ENCODE results near the gene CDHR5.

The CDHR5 gene

DNA sequence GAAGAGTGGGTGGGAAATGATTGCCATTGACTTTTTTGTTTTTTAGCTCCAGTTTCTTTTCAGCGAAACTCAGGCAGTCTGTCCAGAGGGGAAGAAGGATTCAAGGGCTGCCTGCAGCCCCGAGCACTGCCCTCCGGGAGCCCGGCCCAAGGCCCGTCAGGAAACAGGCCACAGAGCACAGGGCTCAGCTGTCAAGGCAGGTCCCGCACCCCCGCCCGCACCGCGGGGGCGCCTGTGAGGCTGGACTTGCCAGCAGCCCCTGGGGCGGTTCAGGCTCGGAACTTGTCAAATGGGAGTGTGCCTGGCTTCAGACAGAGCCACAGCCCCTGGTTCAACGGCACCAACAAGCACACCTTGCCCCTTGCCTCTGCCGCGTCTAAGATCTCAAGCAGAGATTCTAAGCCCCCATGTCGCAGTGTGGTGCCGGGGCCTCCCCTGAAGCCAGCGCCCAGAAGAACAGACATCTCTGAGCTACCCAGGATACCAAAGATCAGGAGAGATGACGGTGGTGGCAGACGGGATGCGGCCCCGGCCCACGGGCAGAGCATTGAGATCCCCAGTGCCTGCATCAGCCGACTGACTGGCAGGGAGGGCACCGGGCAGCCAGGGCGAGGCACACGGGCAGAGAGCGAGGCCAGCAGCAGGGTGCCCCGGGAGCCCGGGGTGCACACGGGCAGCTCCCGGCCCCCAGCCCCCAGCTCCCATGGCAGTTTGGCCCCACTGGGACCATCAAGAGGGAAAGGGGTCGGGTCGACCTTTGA lies 17.6 kb downstream of the CDHR5 start:
- no peak overlapping the region for H3K4me3 ChIP-seq (replicated peaks; ENCODE audit: low read depth, low read length)
- DNase-seq (ENCODE audit: extremely low read depth, insufficient read length): no peak
- TF ChIP-seq, protein P1, sequence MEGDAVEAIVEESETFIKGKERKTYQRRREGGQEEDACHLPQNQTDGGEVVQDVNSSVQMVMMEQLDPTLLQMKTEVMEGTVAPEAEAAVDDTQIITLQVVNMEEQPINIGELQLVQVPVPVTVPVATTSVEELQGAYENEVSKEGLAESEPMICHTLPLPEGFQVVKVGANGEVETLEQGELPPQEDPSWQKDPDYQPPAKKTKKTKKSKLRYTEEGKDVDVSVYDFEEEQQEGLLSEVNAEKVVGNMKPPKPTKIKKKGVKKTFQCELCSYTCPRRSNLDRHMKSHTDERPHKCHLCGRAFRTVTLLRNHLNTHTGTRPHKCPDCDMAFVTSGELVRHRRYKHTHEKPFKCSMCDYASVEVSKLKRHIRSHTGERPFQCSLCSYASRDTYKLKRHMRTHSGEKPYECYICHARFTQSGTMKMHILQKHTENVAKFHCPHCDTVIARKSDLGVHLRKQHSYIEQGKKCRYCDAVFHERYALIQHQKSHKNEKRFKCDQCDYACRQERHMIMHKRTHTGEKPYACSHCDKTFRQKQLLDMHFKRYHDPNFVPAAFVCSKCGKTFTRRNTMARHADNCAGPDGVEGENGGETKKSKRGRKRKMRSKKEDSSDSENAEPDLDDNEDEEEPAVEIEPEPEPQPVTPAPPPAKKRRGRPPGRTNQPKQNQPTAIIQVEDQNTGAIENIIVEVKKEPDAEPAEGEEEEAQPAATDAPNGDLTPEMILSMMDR (IDR thresholded peaks at IDR 0.05; ENCODE audit: insufficient read depth, low read length, poor library complexity, severe bottlenecking): no peak

DNA sequence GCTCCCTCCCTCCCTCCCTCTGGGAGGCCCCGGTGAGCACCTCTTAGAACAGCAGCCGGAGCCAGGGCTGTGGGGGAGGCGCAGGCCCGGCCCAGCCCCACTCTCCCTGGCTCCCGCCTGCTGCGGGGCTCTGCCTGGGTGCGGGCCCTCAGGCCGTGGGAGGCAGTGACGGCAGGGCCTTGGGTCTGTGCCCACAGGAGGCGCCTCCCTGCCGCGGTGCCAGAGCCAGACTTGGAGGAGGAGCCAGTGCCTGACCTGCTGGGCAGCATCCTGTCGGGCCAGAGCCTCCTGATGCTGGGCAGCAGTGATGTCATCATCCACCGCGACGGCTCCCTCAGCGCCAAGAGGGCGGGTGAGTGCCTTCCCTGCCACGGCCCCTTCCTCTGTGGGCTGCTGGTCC lies 18.5 kb downstream of the CDHR5 start:
- no peak for DNase-seq (ENCODE audit: extremely low read depth, insufficient read length)
- Histone ChIP-seq H3K36me3 (ENCODE audit: control insufficient read depth, insufficient read depth, low read length) (peaks cover 45% of the 10 kb centered on the region), H3K4me3 (replicated peaks; ENCODE audit: low read depth, low read length) (no peak overlapping the region), H3K27me3 (replicated peaks; ENCODE audit: control insufficient read depth, insufficient read depth, low read length) (no peaks in the 10 kb centered on the region)
- TF ChIP-seq, protein P1 (IDR thresholded peaks at IDR 0.05; ENCODE audit: insufficient read depth, low read length, poor library complexity, severe bottlenecking): no peak

More for the DNA sequence above, 17.6 kb downstream of the CDHR5 start:
- H3K27me3 ChIP-seq (replicated peaks; ENCODE audit: control insufficient read depth, insufficient read depth, low read length): no peaks in the 10 kb centered on the region
- peaks cover 44% of the 10 kb centered on the region for H3K36me3 ChIP-seq (ENCODE audit: control insufficient read depth, insufficient read depth, low read length)

DNA sequence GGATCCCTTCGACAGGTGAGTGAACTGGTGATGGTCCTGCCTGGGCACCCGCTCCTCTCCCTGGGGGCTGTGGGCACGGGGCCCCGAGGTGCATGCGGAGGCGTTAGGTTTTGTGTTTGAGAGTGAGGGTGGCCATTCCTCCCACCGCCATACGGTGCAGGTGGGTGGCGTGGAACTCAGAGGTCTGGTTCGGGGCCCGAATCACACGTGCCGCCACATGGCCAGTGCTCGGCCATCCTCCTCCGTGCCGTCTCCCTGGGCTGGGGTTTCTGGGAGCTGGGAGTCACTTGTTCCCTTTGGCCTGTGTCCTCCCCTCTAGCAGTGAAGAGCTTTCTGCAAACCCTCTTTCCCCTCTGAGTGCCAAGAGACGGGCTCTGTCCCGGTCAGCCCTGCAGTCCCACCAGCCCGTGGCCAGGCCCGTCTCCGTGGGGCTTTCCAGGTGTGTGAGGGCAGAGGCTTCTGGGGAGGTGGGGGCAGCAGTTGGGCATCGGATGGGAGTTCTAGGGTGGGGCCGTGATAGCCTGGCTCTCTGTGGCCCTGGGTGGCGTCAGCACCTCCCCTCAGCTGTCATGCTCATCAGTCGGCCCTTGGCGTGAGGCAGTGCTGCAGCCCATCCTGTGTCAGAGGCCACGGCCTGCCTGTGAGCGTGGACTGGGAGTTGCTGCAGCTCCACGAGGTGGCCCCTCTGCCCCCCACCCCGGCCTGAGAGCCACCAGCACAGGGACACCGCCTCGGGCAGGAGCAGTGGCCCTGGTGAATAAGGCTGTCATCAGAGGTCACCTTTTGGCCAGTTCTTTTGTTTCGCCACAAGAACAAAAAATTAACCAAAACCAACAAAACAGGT lies 19.2 kb downstream of the CDHR5 start:
- TF ChIP-seq, protein P1 (IDR thresholded peaks at IDR 0.05; ENCODE audit: insufficient read depth, low read length, poor library complexity, severe bottlenecking): no peak
- no peak for DNase-seq (ENCODE audit: extremely low read depth, insufficient read length)
- Histone ChIP-seq H3K27me3 (replicated peaks; ENCODE audit: control insufficient read depth, insufficient read depth, low read length) (no peaks in the 10 kb centered on the region), H3K4me3 (replicated peaks; ENCODE audit: low read depth, low read length) (no peak overlapping the region), H3K36me3 (ENCODE audit: control insufficient read depth, insufficient read depth, low read length) (peaks cover 38% of the 10 kb centered on the region)

DNA sequence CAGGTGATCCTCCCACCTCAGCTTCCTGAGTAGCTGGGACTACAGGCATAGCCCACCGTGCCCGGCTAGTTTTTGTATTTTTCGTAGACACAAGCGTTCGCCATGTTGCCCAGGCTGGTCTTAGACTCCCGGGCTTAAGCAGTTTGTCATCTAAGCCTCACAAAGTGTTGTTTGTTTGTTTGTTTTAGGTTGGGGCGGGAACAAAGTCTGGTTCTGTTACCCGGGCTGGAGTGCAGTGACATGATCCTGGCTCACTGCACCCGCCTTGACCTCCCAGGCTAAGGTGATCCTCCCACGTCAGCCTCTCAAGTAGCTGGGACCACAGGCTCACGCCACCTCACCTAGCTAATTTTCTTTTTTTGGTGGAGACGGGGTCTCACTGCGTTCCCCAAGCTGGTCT lies 21.6 kb downstream of the CDHR5 start:
- Histone ChIP-seq H3K36me3 (ENCODE audit: control insufficient read depth, insufficient read depth, low read length) (peaks cover 35% of the 10 kb centered on the region), H3K4me3 (replicated peaks; ENCODE audit: low read depth, low read length) (no peak overlapping the region), H3K27me3 (replicated peaks; ENCODE audit: control insufficient read depth, insufficient read depth, low read length) (no peaks in the 10 kb centered on the region)
- TF ChIP-seq, protein P1 (IDR thresholded peaks at IDR 0.05; ENCODE audit: insufficient read depth, low read length, poor library complexity, severe bottlenecking): no peak
- DNase-seq (ENCODE audit: extremely low read depth, insufficient read length): no peak

DNA sequence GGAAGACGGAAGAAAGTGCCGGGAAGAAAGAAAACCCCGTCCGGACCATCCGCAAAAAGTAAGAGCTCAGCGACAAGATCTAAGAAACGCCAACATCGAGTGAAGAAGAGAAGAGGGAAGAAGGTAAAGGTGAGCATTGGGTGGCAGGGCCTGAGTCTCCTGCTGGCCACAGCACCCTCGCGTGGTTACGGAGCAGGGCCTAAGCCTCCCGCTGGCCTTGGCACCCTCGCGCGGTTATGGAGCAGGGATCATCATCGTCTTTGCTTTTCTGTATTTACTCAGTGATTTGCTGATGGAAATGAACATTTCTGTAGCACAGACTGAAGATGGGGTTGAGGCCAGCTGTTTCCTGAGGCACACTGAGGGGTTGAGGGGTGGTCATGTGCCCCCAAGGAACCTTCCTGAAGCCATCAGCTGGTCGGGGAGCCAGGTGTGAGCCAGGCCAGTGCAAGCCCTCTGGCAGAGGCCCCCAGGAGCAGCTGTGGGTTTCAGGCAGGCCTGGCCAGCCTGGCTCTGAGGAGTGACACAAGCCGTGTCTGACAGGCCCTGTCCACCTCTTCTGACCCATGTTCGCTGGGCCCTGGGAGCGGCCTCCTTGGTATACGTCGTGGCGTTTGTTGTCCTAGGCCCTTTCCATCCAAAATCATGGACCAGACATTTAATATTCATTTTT lies 23.0 kb downstream of the CDHR5 start:
- DNase-seq (ENCODE audit: extremely low read depth, insufficient read length): no peak
- TF ChIP-seq, protein P1 (IDR thresholded peaks at IDR 0.05; ENCODE audit: insufficient read depth, low read length, poor library complexity, severe bottlenecking): no peak
- H3K4me3 ChIP-seq (replicated peaks; ENCODE audit: low read depth, low read length): no peak overlapping the region
- H3K27me3 ChIP-seq (replicated peaks; ENCODE audit: control insufficient read depth, insufficient read depth, low read length): no peaks in the 10 kb centered on the region
- peaks cover 41% of the 10 kb centered on the region for H3K36me3 ChIP-seq (ENCODE audit: control insufficient read depth, insufficient read depth, low read length)

Data from GM06990 (cell line).